MCF 10A (cell line): ENCODE measurements around the gene BBC3. TPM values are rescaled to one million over a fixed set of nuclear protein-coding genes. Genes with fewer than 3 reads are reported as not detected.

Experiments
- BruUV-seq: library from RNA; stranded (reverse); fragments of 400-500 nt; replicated peaks from 2 replicates; lab custom pipeline; 2021; lab: Mats Ljungman, UMichigan
- CTCF ChIA-PET: fragments of 300-600 bp; sonication (Branson Sonifier 250); formaldehyde crosslinking; extraction: SDS; loops from one replicate; lab custom pipeline; 2021; ENCODE audit warnings: antibody characterized with exemption, inconsistent platforms; lab: Yijun Ruan, JAX
- POLR2A ChIA-PET: fragments of 300-600, 350-650 bp; sonication (Branson Sonifier 250); formaldehyde crosslinking; extraction: SDS; loops from one replicate; lab custom pipeline; 2020; ENCODE audit warnings: antibody characterized with exemption, inconsistent platforms; lab: Yijun Ruan, JAX
- DNase-seq: peaks from one replicate; pipeline ENCODE4 v3.0.0-alpha.2; 2018; ENCODE audit not compliant: unreplicated experiment
- H3K27ac Mint-ChIP-seq: one replicate; pipeline ENCODE4 v1.8.0; 2022; ENCODE audit warnings: mild to moderate bottlenecking, low read depth, mixed read lengths; ENCODE audit not compliant: unreplicated experiment
- H3K27me3 Mint-ChIP-seq: one replicate; pipeline ENCODE4 v1.8.0; 2022; ENCODE audit warnings: mixed read lengths; ENCODE audit not compliant: insufficient read depth, unreplicated experiment
- H3K36me3 Mint-ChIP-seq: one replicate; pipeline ENCODE4 v1.8.0; 2022; ENCODE audit warnings: mild to moderate bottlenecking, moderate library complexity, mixed read lengths; ENCODE audit not compliant: insufficient read depth, unreplicated experiment
- H3K4me1 Mint-ChIP-seq: one replicate; pipeline ENCODE4 v1.8.0; 2022; ENCODE audit warnings: mixed read lengths; ENCODE audit not compliant: insufficient read depth, unreplicated experiment
- H3K4me3 Mint-ChIP-seq: one replicate; pipeline ENCODE4 v1.8.0; 2022; ENCODE audit warnings: mild to moderate bottlenecking, moderate library complexity, mixed read lengths; ENCODE audit not compliant: unreplicated experiment
- H3K9me3 Mint-ChIP-seq: one replicate; pipeline ENCODE4 v1.8.0; 2022; ENCODE audit warnings: mixed read lengths; ENCODE audit not compliant: unreplicated experiment
- CTCF ChIP-seq: fragments of 200-600 bp; IDR thresholded peaks from one replicate; pipeline ENCODE4 v1.8.0; 2022; ENCODE audit warnings: antibody characterized with exemption, mild to moderate bottlenecking; ENCODE audit not compliant: unreplicated experiment
- intact Hi-C: fragments of 100-400 bp; cut with micrococcal nuclease; formaldehyde crosslinking; loops from 2 replicates; pipeline ENCODE4 v1.14.1; 2022
- total RNA-seq: library from RNA; stranded (reverse); gene quantifications from 2 replicates; pipeline ENCODE4 v1.2.3, GENCODE V29; 2022

Gene BBC3
- total RNA-seq, 1 experiment from 2014 or later: 19.6 TPM

GRCh38 chr19:47243364-47243775 is 12.4 kb upstream of the BBC3 start:
- ChIA-PET POLR2A (interaction anchor here (0.6 to 4.5 kb wide), 8 partner anchors 10 to 112 kb away, joined by 3 to 75 read pairs (median 16); partner anchors contain the start of genes CCDC9 and SAE1), CTCF (interaction anchor here (1.4 to 7.5 kb wide), 5 partner anchors 10 to 85 kb away, joined by 3 to 292 read pairs (median 17); no protein-coding TSS in a partner anchor)
- no peaks in the 10 kb centered on the region for H3K27me3 Mint-ChIP-seq
- H3K9me3 Mint-ChIP-seq: no peaks in the 10 kb centered on the region
- no peak for TF ChIP-seq CTCF
- DNase-seq: no peak
- BruUV-seq: TSS peak; percentile 79
- no peak overlapping the region for H3K27ac Mint-ChIP-seq
- H3K4me3 Mint-ChIP-seq: no peak overlapping the region
- H3K4me1 Mint-ChIP-seq: peaks cover 5% of the 10 kb centered on the region
- intact Hi-C loops: loop anchor here (5.0 to 10.0 kb wide), 2 partner anchors 111 to 229 kb away; partner anchors contain the start of genes NPAS1 and SAE1
- H3K36me3 Mint-ChIP-seq: peaks cover 7% of the 10 kb centered on the region

GRCh38 chr19:47241919-47242577 is 11.0 kb upstream of the BBC3 start:
- Mint-ChIP-seq H3K36me3 (peaks cover 7% of the 10 kb centered on the region), H3K27me3 (no peaks in the 10 kb centered on the region), H3K4me3 (no peak overlapping the region), H3K9me3 (no peaks in the 10 kb centered on the region), H3K4me1 (peaks cover under 1% of the 10 kb centered on the region), H3K27ac (no peak overlapping the region)
- TF ChIP-seq CTCF: no peak
- DNase-seq: no peak
- ChIA-PET CTCF (no interaction called here), POLR2A (interaction anchor here (1.3 to 2.3 kb wide), 4 partner anchors 10 to 16 kb away, joined by 9 to 30 read pairs (median 12); no protein-coding TSS in a partner anchor)
- TSS peak; percentile 47 for BruUV-seq
- intact Hi-C loops: loop anchor here (5.0 to 10.0 kb wide), 2 partner anchors 110 to 227 kb away; partner anchors contain the start of genes NPAS1 and SAE1

GRCh38 chr19:47240996-47241918 is 10.3 kb upstream of the BBC3 start:
- POLR2A ChIA-PET: interaction anchor here (0.9 to 1.8 kb wide), 9 partner anchors 9 to 131 kb away, joined by 3 to 15 read pairs (median 4); partner anchors contain the start of genes CCDC9 and ZC3H4
- CTCF ChIA-PET: interaction anchor here (0.5 to 0.8 kb wide), 3 partner anchors 24 to 95 kb away, joined by 3 to 6 read pairs (median 5); no protein-coding TSS in a partner anchor
- no TSS peak for BruUV-seq
- intact Hi-C loops: loop anchor here (5.0 to 10.0 kb wide), 2 partner anchors 109 to 226 kb away; partner anchors contain the start of genes NPAS1 and SAE1
- Mint-ChIP-seq H3K9me3 (no peaks in the 10 kb centered on the region), H3K4me1 (no peaks in the 10 kb centered on the region), H3K4me3 (no peak overlapping the region), H3K36me3 (peaks cover 7% of the 10 kb centered on the region), H3K27me3 (no peaks in the 10 kb centered on the region), H3K27ac (no peak overlapping the region)
- no peak for TF ChIP-seq CTCF
- peak; percentile 88 for DNase-seq
